ENCODE results near the gene GALR2.

GALR2 gene

GRCh38 chr17:76078860-76079534, 4.4 kb downstream of the GALR2 start, which contains the start of gene ZACN:
Gene ZACN (plus strand): TSS chr17:76079182. CDS start chr17:76079265, 83 bp downstream.
- no peak for DNase-seq (ENCODE audit: low read depth, low spot score)
- H3K27ac ChIP-seq = no peak within 1 kb of the TSS

GRCh38 chr17:76079535-76079955, 5.0 kb downstream of the GALR2 start:
- no peak for DNase-seq (ENCODE audit: low read depth, low spot score)
- no peak overlapping the region for H3K27ac ChIP-seq

- no peak overlapping the region for H3K27ac ChIP-seq
Observed at GRCh38 chr17:76079956-76080767, 5.6 kb downstream of the GALR2 start.

GRCh38 chr17:76080768-76081287, 6.2 kb downstream of the GALR2 start:
- no peak for DNase-seq (ENCODE audit: low read depth, low spot score)
- H3K27ac ChIP-seq = no peak overlapping the region

More at GRCh38 chr17:76079956-76080767, 5.6 kb downstream of the GALR2 start:
- DNase-seq (ENCODE audit: low read depth, low spot score) = no peak

GRCh38 chr17:76081295-76082210, 7.0 kb downstream of the GALR2 start:
- no peak for DNase-seq (ENCODE audit: low read depth, low spot score)
- H3K27ac ChIP-seq = no peak overlapping the region

GRCh38 chr17:76082326-76083251, 8.0 kb downstream of the GALR2 start:
- no peak overlapping the region for H3K27ac ChIP-seq
- DNase-seq (ENCODE audit: low read depth, low spot score) = no peak

GRCh38 chr17:76083536-76084182, 9.1 kb downstream of the GALR2 start:
- H3K27ac ChIP-seq = no peak overlapping the region
- DNase-seq (ENCODE audit: low read depth, low spot score) = no peak

- DNase-seq (ENCODE audit: low read depth, low spot score) = no peak
- no peak overlapping the region for H3K27ac ChIP-seq
Observed at GRCh38 chr17:76085066-76085730, 10.6 kb downstream of the GALR2 start.

GRCh38 chr17:76085731-76086366, 11.3 kb downstream of the GALR2 start:
- DNase-seq (ENCODE audit: low read depth, low spot score) = no peak
- H3K27ac ChIP-seq = no peak overlapping the region

- no peak for DNase-seq (ENCODE audit: low read depth, low spot score)
- no peak overlapping the region for H3K27ac ChIP-seq
Observed at GRCh38 chr17:76086384-76086783, 11.8 kb downstream of the GALR2 start.

GRCh38 chr17:76087531-76087930, 12.9 kb downstream of the GALR2 start:
- no peak for DNase-seq (ENCODE audit: low read depth, low spot score)

GRCh38 chr17:76088041-76088867, 13.7 kb downstream of the GALR2 start:
- DNase-seq (ENCODE audit: low read depth, low spot score) = no peak
- H3K27ac ChIP-seq = no peak overlapping the region

More at GRCh38 chr17:76087531-76087930, 12.9 kb downstream of the GALR2 start:
- no peak overlapping the region for H3K27ac ChIP-seq

- no peak overlapping the region for H3K27ac ChIP-seq
- DNase-seq (ENCODE audit: low read depth, low spot score) = no peak
Observed at GRCh38 chr17:76088868-76089576, 14.4 kb downstream of the GALR2 start.

- DNase-seq (ENCODE audit: low read depth, low spot score) = no peak
- no peak overlapping the region for H3K27ac ChIP-seq
Observed at GRCh38 chr17:76089680-76090516, 15.3 kb downstream of the GALR2 start.

GRCh38 chr17:76090517-76091129, 16.0 kb downstream of the GALR2 start:
- H3K27ac ChIP-seq = no peak overlapping the region
- DNase-seq (ENCODE audit: low read depth, low spot score) = no peak

Data from epithelial cell of prostate (primary cell).